B cell (primary cell): ENCODE measurements around the gene HBQ1. TPM values are rescaled to one million over a fixed set of nuclear protein-coding genes. Genes with fewer than 3 reads are reported as not detected.

ENCODE experiments used
- ATAC-seq: fragments of 200-7000 bp; cut with Tn5 transposase; one replicate; pipeline ENCODE4 v1.10.0; 2021; ENCODE audit warnings: low read depth, mild to moderate bottlenecking, moderate number of reproducible peaks, moderate library complexity
- CTCF ChIA-PET: fragments of 350-600 bp; sonication (Branson Sonifier 250); formaldehyde crosslinking; loops from one replicate; lab custom pipeline; 2021; ENCODE audit warnings: antibody characterized with exemption, inconsistent platforms; lab: Charles Lee
- POLR2A ChIA-PET: fragments of 350-600 bp; sonication (Branson Sonifier 250); formaldehyde crosslinking; loops from one replicate; lab custom pipeline; 2021; ENCODE audit warnings: antibody characterized with exemption; lab: Charles Lee
- DNase-seq: peaks from one replicate; pipeline ENCODE4 v3.0.0; 2013
- H2AFZ ChIP-seq: 2 replicates; pipeline ENCODE4 v1.6.1; 2012; ENCODE audit warnings: mild to moderate bottlenecking, low read depth, low read length; ENCODE audit not compliant: insufficient read depth, poor library complexity, severe bottlenecking
- H3K27ac ChIP-seq, 2 donors: 1 replicate in 1 of 2; 2 replicates in 1 of 2; pipeline ENCODE4 v1.5.1; 2012 to 2013; ENCODE audit warnings: low read length in 2 of 2, mild to moderate bottlenecking in 2 of 2, moderate library complexity in 1 of 2
- H3K27me3 ChIP-seq, 4 experiments: fragments of 200-600 bp in 1 of 4; sonication (generic) in 1 of 4; replicated peaks in 1 of 4; 1 replicate in 2 of 4; 2 replicates in 2 of 4; pipeline versions ENCODE4 v1.6.1 to v1.7.0; 2013 to 2016; ENCODE audit warnings: low read length in 3 of 4, mild to moderate bottlenecking in 2 of 4, mixed read lengths in 1 of 4, moderate library complexity in 1 of 4; ENCODE audit not compliant: insufficient read depth in 4 of 4, control insufficient read depth in 3 of 4; ENCODE audit errors: control extremely low read depth in 1 of 4
- H3K36me3 ChIP-seq, 2 experiments: replicated peaks in 1 of 2; 1 replicate in 1 of 2; 2 replicates in 1 of 2; pipeline versions ENCODE4 v1.6.1 to v1.7.1; 2013; ENCODE audit warnings: low read length in 1 of 2; ENCODE audit not compliant: insufficient read depth in 2 of 2, control insufficient read depth in 1 of 2; ENCODE audit errors: control extremely low read depth in 1 of 2, extremely low read depth in 1 of 2
- H3K4me1 ChIP-seq, 2 donors: fragments of 200-600 bp in 1 of 2; sonication (generic) in 1 of 2; 1 replicate in 1 of 2; 2 replicates in 1 of 2; pipeline versions ENCODE4 v1.5.1 to v1.6.1; 2013 to 2017; ENCODE audit warnings: low read length in 2 of 2; ENCODE audit not compliant: control insufficient read depth in 2 of 2, insufficient read depth in 2 of 2
- H3K4me2 ChIP-seq: replicated peaks from 2 replicates; pipeline ENCODE3; 2012; ENCODE audit warnings: mild to moderate bottlenecking, low read depth, low read length; ENCODE audit not compliant: poor library complexity, severe bottlenecking
- H3K4me3 ChIP-seq, 5 experiments: fragments of 200-600 bp in 1 of 5; sonication (generic) in 1 of 5; 1 replicate in 3 of 5; 2 replicates in 2 of 5; pipeline versions ENCODE4 v1.5.1 to v1.7.0; 2011 to 2016; ENCODE audit warnings: low read length in 4 of 5, mild to moderate bottlenecking in 4 of 5, low read depth in 2 of 5, control low read depth in 1 of 5, moderate library complexity in 1 of 5; ENCODE audit not compliant: insufficient read depth in 1 of 5; ENCODE audit errors: control extremely low read depth in 1 of 5, extremely low read depth in 1 of 5
- H3K79me2 ChIP-seq: fragments of 200-600 bp; sonication (generic); one replicate; pipeline ENCODE4 v1.6.0; 2016; ENCODE audit warnings: low read length; ENCODE audit not compliant: control insufficient read depth, insufficient read depth
- H3K9ac ChIP-seq: fragments of 200-600 bp; sonication (generic); 2 replicates; pipeline ENCODE4 v1.6.1; 2017; ENCODE audit warnings: mild to moderate bottlenecking, low read length, moderate library complexity
- H3K9me3 ChIP-seq, 3 donors: one replicate each; pipeline versions ENCODE4 v1.6.1 to v1.7.1; 2013; ENCODE audit warnings: low read length in 2 of 3; ENCODE audit not compliant: control insufficient read depth in 2 of 3, insufficient read depth in 1 of 3; ENCODE audit errors: control extremely low read depth in 1 of 3
- H4K20me1 ChIP-seq: 2 replicates; pipeline ENCODE4 v1.6.0; 2012; ENCODE audit warnings: mild to moderate bottlenecking, low read length; ENCODE audit not compliant: insufficient read depth, control insufficient read depth, poor library complexity, severe bottlenecking
- H3K27ac Mint-ChIP-seq: one replicate; pipeline ENCODE4 v1.8.0; 2021; ENCODE audit warnings: mixed read lengths
- H3K27me3 Mint-ChIP-seq: one replicate; pipeline ENCODE4 v1.8.0; 2021; ENCODE audit warnings: mixed read lengths
- H3K4me1 Mint-ChIP-seq: one replicate; pipeline ENCODE4 v1.8.0; 2021; ENCODE audit warnings: mixed read lengths
- H3K4me3 Mint-ChIP-seq: one replicate; pipeline ENCODE4 v1.8.0; 2021; ENCODE audit warnings: mixed read lengths
- H3K9me3 Mint-ChIP-seq: one replicate; pipeline ENCODE4 v1.8.0; 2022; ENCODE audit warnings: mixed read lengths; ENCODE audit not compliant: insufficient read depth
- CTCF ChIP-seq: fragments of 200-600 bp; IDR thresholded peaks from one replicate; pipeline ENCODE4 v1.8.0; 2022; ENCODE audit warnings: antibody characterized with exemption, mild to moderate bottlenecking
- EZH2 ChIP-seq: IDR thresholded peaks from 2 replicates; pipeline ENCODE4 v1.6.1; 2012; ENCODE audit warnings: borderline replicate concordance, low read depth, mild to moderate bottlenecking, moderate library complexity, low read length; ENCODE audit not compliant: insufficient read depth, poor library complexity, severe bottlenecking
- WGBS: methylation state at CpG from one replicate; pipeline ENCODE4 v1.1.5; 2013; ENCODE audit warnings: missing lambda C conversion rate; ENCODE audit not compliant: insufficient coverage; 5-methylcytosine and 5-hydroxymethylcytosine counted together
- intact Hi-C: fragments of 100-400 bp; cut with micrococcal nuclease; formaldehyde crosslinking; loops from one replicate; pipeline ENCODE4 v1.10.0; 2022
- polyA plus RNA-seq: library from polyadenylated mRNA; depleted of rRNA; stranded (reverse); fragments of >200 nt; gene quantifications from 2 replicates; pipeline ENCODE4 v1.2.3, GENCODE V29; 2012
- total RNA-seq, 2 donors: library from RNA; stranded (reverse); fragments of 120-200 nt in 1 of 2; gene quantifications; 1 replicate in 1 of 2; 2 replicates in 1 of 2; pipeline versions ENCODE4 v1.2.3 to v1.2.4, GENCODE V29; 2013 to 2022

HBQ1 gene
- total and polyA plus RNA-seq, 2 donors (not counting 1 experiment from before 2014, with no cell fraction given), result not detected

- Histone ChIP-seq H3K4me2 (no peak overlapping the region), H3K36me3 (peaks cover 0 to 4% of the 10 kb centered on the region in 2 experiments), H3K4me3 (no peak overlapping the region), H3K9ac (no peak overlapping the region), H3K79me2 (peaks cover 51% of the 10 kb centered on the region), H3K27ac (no peak overlapping the region), H3K4me1 (peaks cover 0 to 1% of the 10 kb centered on the region in 2 donors), H3K9me3 (no peaks in the 10 kb centered on the region), H2AFZ (no peak overlapping the region), H4K20me1 (peaks cover 12% of the 10 kb centered on the region), H3K27me3 (no peaks in the 10 kb centered on the region)
- 93% methylated on average over 6 of the region's 7 CpGs for WGBS
- H3K4me3 Mint-ChIP-seq, result no peak overlapping the region
- H3K4me1 Mint-ChIP-seq, result peaks cover 12% of the 10 kb centered on the region
- H3K9me3 Mint-ChIP-seq, result no peaks in the 10 kb centered on the region
- DNase-seq (no peak), ATAC-seq (no peak)
- H3K27me3 Mint-ChIP-seq, result no peaks in the 10 kb centered on the region
- intact Hi-C loops, result no loop called here
- TF ChIP-seq CTCF, result no peak
- TF ChIP-seq EZH2, result no peak
- H3K27ac Mint-ChIP-seq, result no peak overlapping the region
- ChIA-PET POLR2A (no interaction called here), CTCF (interaction anchor here (0.7 to 1.3 kb wide), 2 partner anchors 66 to 998 kb away, joined by 3 read pairs; no protein-coding TSS in a partner anchor)
Observed at GRCh38 chr16:132120-132519, 48.1 kb upstream of the HBQ1 start.

GRCh38 chr16:133716-134115 is 46.5 kb upstream of the HBQ1 start:
- DNase-seq (no peak), ATAC-seq (no peak)
- ChIA-PET CTCF (interaction anchor here (0.8 to 1.9 kb wide), 2 partner anchors 16 to 26 kb away, joined by 5 read pairs; no protein-coding TSS in a partner anchor), POLR2A (no interaction called here)
- H3K4me1 Mint-ChIP-seq, result peaks cover 17% of the 10 kb centered on the region
- H3K27ac Mint-ChIP-seq, result no peak overlapping the region
- no peak overlapping the region for H2AFZ ChIP-seq
- H3K27me3 Mint-ChIP-seq, result no peaks in the 10 kb centered on the region
- H3K27me3 ChIP-seq, result no peaks in the 10 kb centered on the region
- H3K79me2 ChIP-seq, result peaks cover 62% of the 10 kb centered on the region
- H3K9me3 Mint-ChIP-seq, result no peaks in the 10 kb centered on the region
- no peak overlapping the region for H3K27ac ChIP-seq
- H3K4me1 ChIP-seq, result peaks cover 0 to 10% of the 10 kb centered on the region in 2 donors
- H3K4me3 Mint-ChIP-seq, result no peak overlapping the region
- H4K20me1 ChIP-seq, result peaks cover 12% of the 10 kb centered on the region
- H3K4me3 ChIP-seq, result no peak overlapping the region
- intact Hi-C loops, result no loop called here
- H3K9ac ChIP-seq, result no peak overlapping the region
- no peak overlapping the region for H3K4me2 ChIP-seq
- TF ChIP-seq CTCF, result no peak
- no peak for TF ChIP-seq EZH2
- H3K9me3 ChIP-seq, result no peaks in the 10 kb centered on the region
- H3K36me3 ChIP-seq, result peaks cover 0 to 4% of the 10 kb centered on the region in 2 experiments
- WGBS, result no CpG with 5 or more reads among the region's 2 CpGs
